Measurements from ENCODE around the gene NTMT1.

- no peak for TF ChIP-seq CTCF (IDR thresholded peaks at IDR 0.05)
- no peak for TF ChIP-seq POLR2A (IDR thresholded peaks at IDR 0.05)
These were observed 47.6 kb downstream of the NTMT1 start for GRCh38 chr9:129673602-129674001.
